ENCODE results near the gene GAB3.

The GAB3 gene

GRCh38 chrX:154750301-154751202 is at the start of gene GAB3:
GAB3 (minus strand) TSS chrX:154751077; CDS start chrX:154751025, 52 bp downstream.
- peak; percentile 79 for ATAC-seq

GRCh38 chrX:154799556-154800348 is 48.9 kb upstream of the GAB3 start:
- ATAC-seq, result peak; percentile 53
- TF ChIP-seq TOX (CRISPR knock-in tag; IDR thresholded peaks at IDR 0.05; ENCODE audit: borderline replicate concordance) (no peak), RARB (CRISPR knock-in tag; IDR thresholded peaks at IDR 0.05) (no peak), CSRNP3 (CRISPR knock-in tag; IDR thresholded peaks at IDR 0.05) (no peak), SNAI2 (CRISPR knock-in tag; IDR thresholded peaks at IDR 0.05) (no peak), CSDC2 (CRISPR knock-in tag; IDR thresholded peaks at IDR 0.05) (no peak), ZNF8 (CRISPR knock-in tag; IDR thresholded peaks at IDR 0.05) (no peak)

More at GRCh38 chrX:154750301-154751202, at the start of gene GAB3:
- TF ChIP-seq CREB5 (CRISPR knock-in tag; IDR thresholded peaks at IDR 0.05; ENCODE audit: low read depth) (no peak), CSDC2 (CRISPR knock-in tag; IDR thresholded peaks at IDR 0.05) (no peak), ESRRG (CRISPR knock-in tag; IDR thresholded peaks at IDR 0.05) (no peak)

GRCh38 chrX:154797006-154797405 is 46.1 kb upstream of the GAB3 start:
- ATAC-seq, result no peak
- TF ChIP-seq ARNTL (CRISPR knock-in tag; IDR thresholded peaks at IDR 0.05; ENCODE audit: borderline replicate concordance, low read depth), result no peak
- TF ChIP-seq TCF4 (CRISPR knock-in tag; IDR thresholded peaks at IDR 0.05; ENCODE audit: borderline replicate concordance), result no peak
- no peak for TF ChIP-seq ZNF70 (CRISPR knock-in tag; IDR thresholded peaks at IDR 0.05)
- TF ChIP-seq PATZ1 (CRISPR knock-in tag; IDR thresholded peaks at IDR 0.05; ENCODE audit: borderline replicate concordance), result no peak
- no peak for TF ChIP-seq RARB (CRISPR knock-in tag; IDR thresholded peaks at IDR 0.05)

GRCh38 chrX:154795016-154795415 is 44.1 kb upstream of the GAB3 start:
- TF ChIP-seq GLIS3 (CRISPR knock-in tag; IDR thresholded peaks at IDR 0.05), result no peak
- TF ChIP-seq ISL1 (CRISPR knock-in tag; IDR thresholded peaks at IDR 0.05), result no peak
- no peak for TF ChIP-seq PPARA (CRISPR knock-in tag; IDR thresholded peaks at IDR 0.05; ENCODE audit: borderline replicate concordance)
- TF ChIP-seq ZNF8 (CRISPR knock-in tag; IDR thresholded peaks at IDR 0.05), result no peak
- no peak for TF ChIP-seq RARB (CRISPR knock-in tag; IDR thresholded peaks at IDR 0.05)
- no peak for TF ChIP-seq ZNF565 (CRISPR knock-in tag; conservative IDR thresholded peaks at IDR 0.05; ENCODE audit: low read depth)
- no peak for TF ChIP-seq CSRNP3 (CRISPR knock-in tag; IDR thresholded peaks at IDR 0.05)
- no peak for TF ChIP-seq POU6F1 (CRISPR knock-in tag; IDR thresholded peaks at IDR 0.05; ENCODE audit: borderline replicate concordance, low read depth)
- TF ChIP-seq OSR1 (CRISPR knock-in tag; IDR thresholded peaks at IDR 0.05), result no peak
- TF ChIP-seq ARNTL (CRISPR knock-in tag; IDR thresholded peaks at IDR 0.05; ENCODE audit: borderline replicate concordance, low read depth), result no peak
- no peak for TF ChIP-seq ESRRG (CRISPR knock-in tag; IDR thresholded peaks at IDR 0.05)
- no peak for TF ChIP-seq CREB5 (CRISPR knock-in tag; IDR thresholded peaks at IDR 0.05; ENCODE audit: low read depth)
- TF ChIP-seq BACH2 (CRISPR knock-in tag; IDR thresholded peaks at IDR 0.05; ENCODE audit: borderline replicate concordance), result no peak
- TF ChIP-seq PATZ1 (CRISPR knock-in tag; IDR thresholded peaks at IDR 0.05; ENCODE audit: borderline replicate concordance), result no peak
- no peak for TF ChIP-seq CSDC2 (CRISPR knock-in tag; IDR thresholded peaks at IDR 0.05)
- TF ChIP-seq ZC3H10 (CRISPR knock-in tag; IDR thresholded peaks at IDR 0.05), result no peak
- TF ChIP-seq ZFP3 (CRISPR knock-in tag; IDR thresholded peaks at IDR 0.05), result no peak
- ATAC-seq, result no peak
